Caco-2 (cell line): ENCODE measurements around the gene PPP1R9A. TPM values are rescaled to one million over a fixed set of nuclear protein-coding genes. Genes with fewer than 3 reads are reported as not detected.

Experiments used
- BruUV-seq: library from RNA; stranded (reverse); fragments of 400-500 nt; replicated peaks from 2 replicates; lab custom pipeline; 2021; lab: Mats Ljungman, UMichigan
- CTCF ChIA-PET: fragments of 300-600 bp; sonication (Branson Sonifier 250); formaldehyde crosslinking; loops from one replicate; lab custom pipeline; 2022; ENCODE audit warnings: antibody characterized with exemption; lab: Charles Lee
- POLR2A ChIA-PET: fragments of 300-600 bp; sonication (Branson Sonifier 250); formaldehyde crosslinking; loops from one replicate; lab custom pipeline; 2022; ENCODE audit warnings: antibody characterized with exemption; lab: Charles Lee
- DNase-seq, 2 experiments: peaks; one replicate each; pipeline versions ENCODE4 v3.0.0 to v3.0.0-alpha.2; 2020 to 2022
- H3K27me3 ChIP-seq: replicated peaks from 2 replicates; pipeline ENCODE4 v1.6.0; 2011; ENCODE audit warnings: low read length; ENCODE audit not compliant: control insufficient read depth, insufficient read depth
- H3K36me3 ChIP-seq: 2 replicates; pipeline ENCODE4 v1.5.1; 2011; ENCODE audit warnings: low read length; ENCODE audit not compliant: control insufficient read depth, insufficient read depth
- H3K4me1 ChIP-seq: fragments of 250-450 bp; sonication (Bioruptor Pico); 2 replicates; pipeline ENCODE4 v1.5.1; 2020; ENCODE audit warnings: mild to moderate bottlenecking
- H3K4me3 ChIP-seq: 2 replicates; pipeline ENCODE4 v1.5.1; 2011; ENCODE audit warnings: low read depth, mild to moderate bottlenecking, control low read depth, low read length
- H3K9me3 ChIP-seq: fragments of 250-450 bp; sonication (Bioruptor Pico); 2 replicates; pipeline ENCODE4 v1.5.1; 2020; ENCODE audit warnings: mild to moderate bottlenecking, moderate library complexity
- H3K27ac Mint-ChIP-seq: one replicate; pipeline ENCODE4 v1.8.0; 2022; ENCODE audit warnings: mixed read lengths; ENCODE audit not compliant: unreplicated experiment
- H3K27me3 Mint-ChIP-seq: one replicate; pipeline ENCODE4 v1.8.0; 2022; ENCODE audit warnings: mixed read lengths; ENCODE audit not compliant: insufficient read depth, unreplicated experiment
- H3K36me3 Mint-ChIP-seq: one replicate; pipeline ENCODE4 v1.8.0; 2022; ENCODE audit warnings: mild to moderate bottlenecking, mixed read lengths; ENCODE audit not compliant: insufficient read depth, unreplicated experiment
- H3K4me1 Mint-ChIP-seq: one replicate; pipeline ENCODE4 v1.8.0; 2022; ENCODE audit warnings: low read depth, mixed read lengths; ENCODE audit not compliant: unreplicated experiment
- H3K4me3 Mint-ChIP-seq: one replicate; pipeline ENCODE4 v1.8.0; 2022; ENCODE audit warnings: mild to moderate bottlenecking, moderate library complexity, mixed read lengths; ENCODE audit not compliant: unreplicated experiment
- H3K9me3 Mint-ChIP-seq: one replicate; pipeline ENCODE4 v1.8.0; 2022; ENCODE audit warnings: mixed read lengths; ENCODE audit not compliant: unreplicated experiment
- intact Hi-C: fragments of 100-400 bp; cut with micrococcal nuclease; formaldehyde crosslinking; loops from one replicate; pipeline ENCODE4 v1.10.0; 2022; ENCODE audit not compliant: unreplicated experiment
- total RNA-seq: library from RNA; stranded (reverse); gene quantifications from 2 replicates; pipeline ENCODE4 v1.2.3, GENCODE V29; 2022
- TF ChIP-seq, protein P1 (sequence below), 2 experiments: fragments of 200-600 bp in 1 of 2; IDR thresholded peaks; 1 replicate in 1 of 2; 2 replicates in 1 of 2; pipeline versions ENCODE4 v1.5.1 to v1.8.0; 2011 to 2022; ENCODE audit warnings: antibody characterized with exemption in 1 of 2, control low read depth in 1 of 2, inconsistent platforms in 1 of 2, low read depth in 1 of 2, low read length in 1 of 2, mild to moderate bottlenecking in 1 of 2, moderate library complexity in 1 of 2; ENCODE audit not compliant: insufficient read depth in 1 of 2, severe bottlenecking in 1 of 2, unreplicated experiment in 1 of 2

Gene PPP1R9A
- total RNA-seq, 1 experiment from 2014 or later = 37.4 TPM

DNA sequence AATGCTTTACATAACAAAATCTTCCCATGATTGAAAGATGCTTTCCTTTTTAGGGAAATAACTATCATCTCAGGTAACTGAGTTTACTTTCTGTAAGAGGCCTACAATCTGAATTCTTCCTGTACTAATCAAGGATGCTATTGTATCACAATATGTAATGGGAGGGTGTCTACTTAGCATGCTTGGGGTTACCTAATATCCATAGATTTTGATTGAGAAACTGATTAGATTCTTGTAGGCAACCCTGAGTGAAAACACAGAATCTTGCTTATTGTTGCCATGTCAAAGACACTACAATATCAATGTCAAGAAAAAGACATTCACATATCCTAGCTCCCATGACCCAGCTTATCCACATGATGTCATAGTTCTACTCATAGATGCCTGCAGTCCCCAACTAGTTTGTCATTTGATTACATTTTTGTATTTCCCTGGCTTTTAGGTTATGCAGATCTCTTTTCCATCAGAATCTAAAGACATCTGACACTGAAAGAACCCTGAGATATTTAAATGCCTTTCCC lies 354.6 kb downstream of the PPP1R9A start:
- POLR2A ChIA-PET = no interaction called here
- no peaks in the 10 kb centered on the region for H3K4me1 Mint-ChIP-seq
- Histone ChIP-seq H3K36me3 (no peaks in the 10 kb centered on the region), H3K4me1 (no peaks in the 10 kb centered on the region), H3K27me3 (no peaks in the 10 kb centered on the region), H3K4me3 (no peak overlapping the region), H3K9me3 (no peaks in the 10 kb centered on the region)
- DNase-seq = no peak
- no peak overlapping the region for H3K4me3 Mint-ChIP-seq
- H3K9me3 Mint-ChIP-seq = no peaks in the 10 kb centered on the region
- CTCF ChIA-PET = no interaction called here
- no peak overlapping the region for H3K27ac Mint-ChIP-seq
- no peaks in the 10 kb centered on the region for H3K27me3 Mint-ChIP-seq
- intact Hi-C loops = no loop called here
- H3K36me3 Mint-ChIP-seq = peaks cover 4% of the 10 kb centered on the region
- TF ChIP-seq, protein P1, sequence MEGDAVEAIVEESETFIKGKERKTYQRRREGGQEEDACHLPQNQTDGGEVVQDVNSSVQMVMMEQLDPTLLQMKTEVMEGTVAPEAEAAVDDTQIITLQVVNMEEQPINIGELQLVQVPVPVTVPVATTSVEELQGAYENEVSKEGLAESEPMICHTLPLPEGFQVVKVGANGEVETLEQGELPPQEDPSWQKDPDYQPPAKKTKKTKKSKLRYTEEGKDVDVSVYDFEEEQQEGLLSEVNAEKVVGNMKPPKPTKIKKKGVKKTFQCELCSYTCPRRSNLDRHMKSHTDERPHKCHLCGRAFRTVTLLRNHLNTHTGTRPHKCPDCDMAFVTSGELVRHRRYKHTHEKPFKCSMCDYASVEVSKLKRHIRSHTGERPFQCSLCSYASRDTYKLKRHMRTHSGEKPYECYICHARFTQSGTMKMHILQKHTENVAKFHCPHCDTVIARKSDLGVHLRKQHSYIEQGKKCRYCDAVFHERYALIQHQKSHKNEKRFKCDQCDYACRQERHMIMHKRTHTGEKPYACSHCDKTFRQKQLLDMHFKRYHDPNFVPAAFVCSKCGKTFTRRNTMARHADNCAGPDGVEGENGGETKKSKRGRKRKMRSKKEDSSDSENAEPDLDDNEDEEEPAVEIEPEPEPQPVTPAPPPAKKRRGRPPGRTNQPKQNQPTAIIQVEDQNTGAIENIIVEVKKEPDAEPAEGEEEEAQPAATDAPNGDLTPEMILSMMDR (IDR thresholded peaks at IDR 0.05; ENCODE audit: insufficient read depth in 1 of 2, low read depth in 1 of 2, low read length in 1 of 2, severe bottlenecking in 1 of 2, unreplicated experiment in 1 of 2) = no peak
- BruUV-seq = no TSS peak

DNA sequence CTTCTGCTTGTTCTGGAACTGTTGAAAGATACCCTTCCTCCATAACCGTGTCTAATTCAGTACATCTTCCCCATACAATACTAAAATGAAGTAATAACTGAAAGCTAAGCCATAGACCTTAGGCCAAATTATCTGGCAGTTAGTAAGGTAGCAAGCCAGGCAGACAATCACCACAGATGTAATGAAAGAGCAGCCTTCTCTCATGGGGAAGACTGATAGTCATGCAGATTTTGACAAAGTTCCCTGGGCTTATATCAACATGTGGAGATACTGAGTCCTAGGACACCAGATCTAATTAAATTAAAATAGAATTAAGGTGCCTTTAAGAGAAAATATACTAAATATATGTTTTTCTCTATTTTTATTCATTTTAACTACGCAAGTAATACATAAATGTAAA lies 355.5 kb downstream of the PPP1R9A start:
- no peaks in the 10 kb centered on the region for H3K4me1 Mint-ChIP-seq
- no peaks in the 10 kb centered on the region for H3K9me3 Mint-ChIP-seq
- H3K4me1 ChIP-seq = no peaks in the 10 kb centered on the region
- no peak for DNase-seq
- POLR2A ChIA-PET = no interaction called here
- CTCF ChIA-PET = no interaction called here
- BruUV-seq = no TSS peak
- no peaks in the 10 kb centered on the region for H3K36me3 ChIP-seq
- no peak overlapping the region for H3K27ac Mint-ChIP-seq
- intact Hi-C loops = no loop called here
- no peak overlapping the region for H3K4me3 Mint-ChIP-seq
- no peaks in the 10 kb centered on the region for H3K27me3 ChIP-seq
- no peaks in the 10 kb centered on the region for H3K27me3 Mint-ChIP-seq
- H3K4me3 ChIP-seq = no peak overlapping the region
- H3K36me3 Mint-ChIP-seq = no peaks in the 10 kb centered on the region
- TF ChIP-seq, protein P1 (IDR thresholded peaks at IDR 0.05; ENCODE audit: insufficient read depth in 1 of 2, low read depth in 1 of 2, low read length in 1 of 2, severe bottlenecking in 1 of 2, unreplicated experiment in 1 of 2) = no peak
- H3K9me3 ChIP-seq = no peaks in the 10 kb centered on the region

DNA sequence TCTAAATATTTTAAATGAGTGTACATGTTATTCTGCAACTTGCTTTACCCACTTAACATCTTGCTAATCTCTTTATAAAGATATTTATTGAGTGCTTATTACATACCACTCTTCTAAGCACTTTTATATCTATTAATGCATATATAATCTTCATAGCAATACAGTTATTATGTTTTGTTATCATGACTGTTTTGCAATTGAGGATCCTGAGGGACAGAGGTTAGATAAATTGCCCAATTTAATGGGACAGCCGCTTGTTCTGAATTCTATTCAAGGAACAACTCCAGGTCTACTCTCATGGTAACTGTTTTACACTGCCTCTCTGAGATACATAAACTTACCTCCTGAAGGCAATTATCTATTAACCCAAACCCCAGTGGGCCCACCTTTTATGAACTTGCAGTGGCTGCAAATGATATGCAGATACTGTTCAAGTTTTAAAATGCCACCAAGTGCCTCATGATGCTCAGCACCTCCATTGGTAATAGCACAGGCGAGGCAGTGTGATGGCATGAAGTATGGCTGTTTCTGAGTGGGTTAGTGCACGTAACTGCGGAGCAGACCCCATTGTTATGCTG lies 356.5 kb downstream of the PPP1R9A start:
- POLR2A ChIA-PET = no interaction called here
- no peaks in the 10 kb centered on the region for H3K4me1 Mint-ChIP-seq
- H3K27ac Mint-ChIP-seq = no peak overlapping the region
- H3K27me3 Mint-ChIP-seq = no peaks in the 10 kb centered on the region
- H3K9me3 Mint-ChIP-seq = no peaks in the 10 kb centered on the region
- no peaks in the 10 kb centered on the region for H3K36me3 Mint-ChIP-seq
- CTCF ChIA-PET = no interaction called here
- H3K27me3 ChIP-seq = no peaks in the 10 kb centered on the region
- H3K36me3 ChIP-seq = no peaks in the 10 kb centered on the region
- TF ChIP-seq, protein P1 (IDR thresholded peaks at IDR 0.05; ENCODE audit: insufficient read depth in 1 of 2, low read depth in 1 of 2, low read length in 1 of 2, severe bottlenecking in 1 of 2, unreplicated experiment in 1 of 2) = no peak
- H3K4me3 Mint-ChIP-seq = no peak overlapping the region
- no peak overlapping the region for H3K4me3 ChIP-seq
- DNase-seq = no peak
- no TSS peak for BruUV-seq
- no peaks in the 10 kb centered on the region for H3K9me3 ChIP-seq
- H3K4me1 ChIP-seq = no peaks in the 10 kb centered on the region
- intact Hi-C loops = no loop called here
